Endometrium (tissue), 2 donors: ENCODE results near the gene ADK.
"Not testable (repeated sequence)": the region's sequence is repeated elsewhere in the genome, so short reads cannot be mapped to it uniquely, and the experiment has no call there.

Experiments
- FAIRE-seq: peaks from 2 replicates; lab custom pipeline; 2012; peaks lifted over from hg19 to GRCh38; lab: Jason Lieb, UNC
- donor health status: control.
- donor health status: control.

Gene ADK

GRCh38 chr10:74150990-74151878 lies at the start of gene ADK:
ADK (plus strand) TSS chr10:74151221; CDS start chr10:74151279, 58 bp downstream.
- peak; percentile 94 for FAIRE-seq

- no peak for FAIRE-seq
Observed at GRCh38 chr10:74103560-74104258, 47.3 kb upstream of the ADK start.

GRCh38 chr10:74104480-74104879 lies 46.5 kb upstream of the ADK start:
- FAIRE-seq: no peak

- FAIRE-seq: no peak
Observed at GRCh38 chr10:74104996-74105395, 46.0 kb upstream of the ADK start.

GRCh38 chr10:74107391-74107790 lies 43.6 kb upstream of the ADK start:
- FAIRE-seq: no peak

DNA sequence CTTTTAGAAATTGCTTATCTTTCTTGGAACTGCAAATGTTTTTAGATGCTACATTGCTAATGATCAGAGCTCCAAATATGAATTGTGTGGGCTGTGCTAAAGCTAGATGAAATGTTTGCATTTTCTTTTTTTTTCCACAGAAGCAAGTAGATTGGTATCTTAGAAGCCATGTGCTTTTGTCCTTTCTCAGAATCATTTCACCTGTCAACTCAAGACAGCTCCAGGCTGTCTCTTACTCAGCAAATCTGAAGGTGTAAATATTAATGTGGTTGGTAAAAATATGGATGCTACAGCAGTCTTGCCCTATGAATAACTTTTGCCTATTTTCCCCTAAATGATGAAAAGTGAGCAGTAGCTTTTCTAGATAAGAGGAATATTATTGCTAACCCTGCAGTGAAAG lies 41.6 kb upstream of the ADK start:
- FAIRE-seq: no peak

DNA sequence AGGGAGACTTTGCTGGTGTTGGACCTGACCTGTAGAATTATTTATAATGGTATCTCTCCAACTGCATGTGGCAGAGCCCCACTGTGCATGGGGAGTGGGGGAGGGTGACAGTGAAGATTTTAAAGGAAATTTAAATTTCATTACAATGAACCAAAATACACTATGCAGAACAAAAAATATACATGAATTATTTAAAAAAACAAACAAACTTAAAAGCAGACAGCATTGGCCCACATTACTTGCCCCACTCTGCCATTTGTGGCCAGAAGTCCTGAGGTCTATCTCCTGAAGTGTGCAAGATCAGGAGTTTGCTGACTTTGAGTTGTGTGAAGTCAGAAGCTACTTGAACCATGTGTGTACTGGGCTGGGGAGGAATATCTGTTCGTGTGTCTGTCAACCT lies 40.9 kb upstream of the ADK start:
- no peak for FAIRE-seq

DNA sequence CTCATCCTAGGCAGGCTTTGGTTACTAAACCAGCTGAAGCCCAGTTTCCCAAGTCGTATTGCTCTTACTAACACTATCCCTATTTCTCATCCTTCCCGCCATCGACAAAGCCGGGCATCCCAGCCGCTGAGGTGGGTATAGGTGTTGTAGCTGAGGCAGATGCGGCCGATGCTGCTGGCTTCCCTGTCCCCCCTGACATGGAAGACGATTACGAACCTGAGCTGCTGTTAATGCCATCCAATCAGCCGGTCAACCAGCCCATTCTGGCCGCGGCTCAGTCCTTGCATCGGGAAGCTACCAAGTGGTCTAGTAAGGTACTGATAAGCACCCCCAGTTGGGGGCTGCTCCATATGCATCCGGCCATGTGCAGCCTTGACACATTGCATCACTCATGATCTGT lies 39.2 kb upstream of the ADK start:
- no peak for FAIRE-seq

DNA sequence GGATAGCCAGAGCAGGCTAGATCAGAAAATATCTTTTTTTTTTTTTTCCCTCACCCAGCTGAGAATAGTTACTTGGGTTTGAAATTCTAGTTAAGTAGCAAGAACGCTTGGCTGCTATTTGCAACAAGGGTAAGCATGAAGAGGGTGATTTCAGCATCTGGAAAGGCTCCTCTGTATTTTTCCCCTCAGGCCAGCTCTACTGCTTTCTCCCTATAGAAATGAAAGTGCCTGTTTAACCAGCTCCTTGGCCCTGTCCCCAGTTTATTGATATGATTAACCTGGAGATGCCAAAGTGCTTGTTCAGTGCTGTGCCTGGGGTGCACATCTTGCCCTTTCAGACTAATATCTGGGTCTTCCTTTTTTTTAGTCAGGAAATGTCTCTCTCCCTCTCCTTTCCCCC lies 37.5 kb upstream of the ADK start:
- no peak for FAIRE-seq

DNA sequence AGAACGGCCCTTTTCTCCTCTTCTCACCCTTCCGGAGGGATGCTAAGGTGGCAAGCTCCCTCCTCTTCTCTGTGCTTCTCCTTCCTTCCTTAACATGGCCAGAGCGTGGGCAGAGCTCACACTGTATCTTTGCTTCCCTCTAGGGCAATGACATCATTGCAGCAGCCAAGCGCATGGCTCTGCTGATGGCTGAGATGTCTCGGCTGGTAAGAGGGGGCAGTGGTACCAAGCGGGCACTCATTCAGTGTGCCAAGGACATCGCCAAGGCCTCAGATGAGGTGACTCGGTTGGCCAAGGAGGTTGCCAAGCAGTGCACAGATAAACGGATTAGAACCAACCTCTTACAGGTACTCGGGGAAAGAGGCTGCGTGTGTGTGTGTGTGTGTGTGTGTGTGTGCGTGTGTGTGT lies 37.0 kb upstream of the ADK start:
- no peak for FAIRE-seq

DNA sequence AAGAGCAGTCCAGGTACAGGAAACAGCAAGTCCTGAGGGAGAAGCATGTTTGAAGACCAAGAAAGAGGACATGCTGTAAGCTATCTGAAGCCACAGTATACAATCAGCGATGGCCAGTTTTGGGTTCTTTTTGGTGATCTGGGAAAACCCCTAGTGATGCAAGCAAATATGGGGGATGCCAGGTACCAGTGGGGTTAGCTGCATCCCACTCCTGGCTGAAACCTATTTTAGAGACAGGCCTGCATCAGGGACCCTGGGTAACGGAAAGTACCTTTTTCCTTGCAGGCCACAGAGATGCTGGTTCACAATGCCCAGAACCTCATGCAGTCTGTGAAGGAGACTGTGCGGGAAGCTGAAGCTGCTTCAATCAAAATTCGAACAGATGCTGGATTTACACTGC lies 33.3 kb upstream of the ADK start:
- FAIRE-seq: no peak

DNA sequence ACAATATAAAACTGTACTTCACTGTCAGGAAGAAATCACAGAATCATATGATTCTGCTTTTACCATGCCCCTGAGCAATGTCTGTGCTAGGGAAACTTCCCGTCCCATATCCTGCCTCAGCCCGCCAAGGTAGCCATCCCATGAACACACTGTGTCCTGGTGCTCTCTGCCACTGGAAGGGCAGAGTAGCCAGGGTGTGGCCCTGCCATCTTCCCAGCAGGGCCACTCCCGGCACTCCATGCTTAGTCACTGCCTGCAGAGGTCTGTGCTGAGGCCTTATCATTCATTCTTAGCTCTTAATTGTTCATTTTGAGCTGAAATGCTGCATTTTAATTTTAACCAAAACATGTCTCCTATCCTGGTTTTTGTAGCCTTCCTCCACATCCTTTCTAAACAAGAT lies 32.2 kb upstream of the ADK start:
- FAIRE-seq: no peak

- FAIRE-seq: no peak
Observed at GRCh38 chr10:74120911-74121310, 30.1 kb upstream of the ADK start.

GRCh38 chr10:74121368-74121767 lies 29.7 kb upstream of the ADK start:
- FAIRE-seq: no peak

- no peak for FAIRE-seq
Observed at GRCh38 chr10:74122060-74122459, 29.0 kb upstream of the ADK start.

- FAIRE-seq: no peak
Observed at GRCh38 chr10:74123081-74123480, 27.9 kb upstream of the ADK start.

DNA sequence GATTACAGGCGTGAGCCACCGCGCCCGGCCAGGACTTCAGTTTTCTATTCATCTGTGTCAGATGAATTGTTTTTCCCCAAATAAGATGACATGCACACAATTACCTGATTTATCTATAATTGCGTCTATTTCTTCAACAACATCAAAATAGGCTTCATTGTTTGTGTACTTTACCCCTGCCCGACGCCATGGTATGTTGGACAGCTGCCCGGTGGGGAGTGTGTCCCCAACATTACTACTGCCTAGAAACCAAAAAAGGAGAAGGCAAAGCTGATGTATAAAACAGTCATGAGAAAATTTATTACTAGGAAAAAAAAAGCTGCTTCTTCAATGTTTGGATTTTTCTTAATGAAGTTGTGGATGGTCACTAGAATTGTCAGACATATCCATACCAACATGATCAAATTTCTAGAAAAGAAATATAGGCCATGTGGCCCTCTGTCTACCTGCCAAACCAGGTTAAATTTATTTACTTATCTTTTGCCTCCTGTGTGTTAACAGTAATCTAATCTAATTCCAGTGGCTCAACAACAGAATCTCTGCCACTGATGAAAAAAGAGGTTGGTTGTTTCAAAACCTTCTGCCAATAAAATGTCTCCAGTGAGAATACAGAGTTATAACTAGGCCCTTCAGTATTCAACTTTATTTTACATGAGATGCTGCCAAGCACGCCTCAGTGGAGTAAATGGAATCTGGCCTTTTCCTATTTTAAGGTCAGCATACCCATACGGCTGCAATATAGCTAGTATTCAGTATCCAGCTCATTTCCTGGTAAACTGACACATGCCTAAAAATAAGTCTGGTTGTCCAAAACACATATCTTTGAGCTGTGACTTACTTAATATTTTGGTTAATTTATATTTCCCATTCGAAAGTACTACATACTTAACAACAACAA lies 16.8 kb upstream of the ADK start:
- FAIRE-seq: no peak

DNA sequence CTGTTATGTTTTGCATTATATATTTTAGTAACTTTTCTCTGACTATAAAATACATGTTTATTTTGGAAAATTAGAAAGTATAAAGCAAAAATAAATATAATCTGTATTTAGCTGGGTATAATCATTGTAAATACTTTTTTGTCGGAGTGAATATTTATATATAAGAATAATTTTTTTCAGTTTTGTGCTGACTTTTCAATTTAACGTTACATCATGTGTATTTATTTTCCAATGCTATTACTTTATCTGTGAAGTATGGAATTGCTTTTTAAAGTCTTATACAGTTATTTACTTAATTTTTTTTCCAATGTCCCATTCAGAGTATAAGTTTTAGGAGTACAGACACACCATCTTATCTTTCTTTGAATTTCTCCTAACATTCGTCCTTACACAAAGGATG lies 15.6 kb upstream of the ADK start:
- FAIRE-seq: peak; percentile 55

GRCh38 chr10:74137992-74138391 lies 13.0 kb upstream of the ADK start:
- no peak for FAIRE-seq

DNA sequence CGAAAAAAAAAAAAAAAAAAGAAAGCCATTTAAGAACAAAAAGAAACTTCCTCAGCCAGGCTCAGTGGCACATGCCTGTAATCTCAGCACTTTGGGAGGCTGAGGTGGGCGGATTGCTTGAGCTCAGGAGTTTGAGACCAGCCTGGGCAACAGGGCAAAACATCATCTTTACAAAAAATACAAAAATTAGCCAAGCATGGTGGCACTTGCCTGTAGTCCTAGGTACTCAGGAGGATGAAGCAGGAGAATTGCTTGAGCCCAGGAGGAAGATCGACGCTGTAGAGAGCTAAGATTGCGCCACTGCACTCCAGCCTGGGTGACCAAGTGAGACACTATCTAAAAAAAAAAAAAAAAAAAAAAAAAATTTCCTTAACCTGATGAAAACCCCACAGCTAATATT lies 12.4 kb upstream of the ADK start:
- FAIRE-seq: not testable (repeated sequence)

GRCh38 chr10:74139981-74140380 lies 11.0 kb upstream of the ADK start:
- no peak for FAIRE-seq

DNA sequence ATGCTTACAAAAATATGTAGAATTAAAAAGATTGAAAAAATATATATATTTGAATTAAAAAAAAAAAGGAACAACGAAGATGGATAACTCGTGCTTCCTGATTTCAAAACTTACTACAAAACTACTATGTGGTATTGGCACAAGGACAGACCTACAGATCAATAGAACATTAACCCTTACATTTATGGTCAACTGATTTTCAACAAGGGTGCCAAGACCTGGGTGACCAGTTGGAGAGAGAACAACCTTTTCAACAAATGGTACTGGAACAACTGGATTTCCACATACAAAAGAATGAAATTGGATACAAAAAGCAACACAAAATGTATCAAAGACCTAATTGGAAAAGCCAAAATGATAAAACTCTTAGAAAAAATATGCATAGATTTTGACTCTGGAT lies 10.5 kb upstream of the ADK start:
- FAIRE-seq: no peak

DNA sequence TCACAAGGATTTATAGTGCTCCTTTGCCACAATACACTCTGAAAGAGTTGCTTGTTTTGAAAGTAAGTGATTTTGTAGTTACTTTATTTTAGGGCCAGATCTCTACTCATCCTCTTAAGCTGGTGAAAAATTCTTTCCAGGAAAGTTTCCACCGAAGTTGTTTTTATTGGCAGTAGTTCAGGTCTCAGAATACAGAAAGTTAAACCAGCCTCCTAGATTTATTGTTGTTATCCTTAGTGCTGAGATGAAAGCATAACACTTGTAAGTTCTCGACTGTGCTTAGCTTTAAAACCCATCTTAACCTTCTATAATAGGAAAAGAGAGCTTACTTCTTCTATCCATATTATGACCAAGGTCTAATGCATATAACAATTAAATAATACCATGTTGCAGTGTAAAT lies 5.9 kb upstream of the ADK start:
- peak; percentile 92 for FAIRE-seq
